GM11168 (cell line): ENCODE measurements around the gene EFNA5.
"Not testable (repeated sequence)": the region's sequence is repeated elsewhere in the genome, so short reads cannot be mapped to it uniquely, and the experiment has no call there.

ENCODE experiments used
- in situ Hi-C: fragments of 300-500 bp; cut with MboI; formaldehyde crosslinking; loops from one replicate; pipeline ENCODE4 v1.12.0; 2022; ENCODE audit warnings: low sequenced_read_pairs; ENCODE audit not compliant: unreplicated experiment

Gene EFNA5

DNA sequence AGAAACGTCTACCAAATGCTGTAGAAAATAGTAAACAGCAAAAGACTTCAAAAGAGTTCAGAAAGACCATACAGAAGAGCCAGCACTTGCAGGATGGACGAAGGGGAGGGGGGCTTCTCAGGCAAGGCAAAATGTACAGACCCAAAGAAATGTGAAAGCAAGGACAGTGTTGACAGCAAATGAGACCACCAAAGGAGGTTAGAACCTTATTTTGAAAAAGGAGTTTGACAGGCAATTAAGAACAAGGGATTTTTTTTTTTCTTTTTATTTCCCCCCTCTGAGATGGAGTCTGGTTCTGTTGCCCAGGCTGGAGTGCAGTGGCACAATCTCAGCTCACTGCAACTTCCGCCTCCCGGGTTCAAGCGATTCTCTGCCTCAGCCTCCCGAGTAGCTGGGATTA lies 223.2 kb downstream of the EFNA5 start:
- in situ Hi-C loops = no loop called here

DNA sequence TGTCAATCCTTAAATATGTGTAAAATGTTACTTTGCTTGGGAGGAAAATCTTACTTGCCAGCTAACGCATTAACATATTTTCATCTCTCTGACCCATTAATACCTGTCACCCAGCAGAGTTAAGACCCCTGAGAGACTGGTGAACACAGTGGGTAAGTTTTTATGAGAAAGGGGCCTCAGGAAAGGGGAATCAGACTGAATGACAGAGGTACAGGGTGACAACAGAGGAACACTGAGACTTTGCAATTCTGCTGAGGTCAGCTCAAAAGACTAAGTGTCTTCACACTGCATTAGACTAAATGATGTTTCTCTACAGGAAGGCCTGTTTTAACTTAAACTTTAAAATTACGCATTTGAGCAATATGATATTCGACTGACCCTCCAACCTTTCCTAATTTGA lies 223.8 kb downstream of the EFNA5 start:
- in situ Hi-C loops = no loop called here

DNA sequence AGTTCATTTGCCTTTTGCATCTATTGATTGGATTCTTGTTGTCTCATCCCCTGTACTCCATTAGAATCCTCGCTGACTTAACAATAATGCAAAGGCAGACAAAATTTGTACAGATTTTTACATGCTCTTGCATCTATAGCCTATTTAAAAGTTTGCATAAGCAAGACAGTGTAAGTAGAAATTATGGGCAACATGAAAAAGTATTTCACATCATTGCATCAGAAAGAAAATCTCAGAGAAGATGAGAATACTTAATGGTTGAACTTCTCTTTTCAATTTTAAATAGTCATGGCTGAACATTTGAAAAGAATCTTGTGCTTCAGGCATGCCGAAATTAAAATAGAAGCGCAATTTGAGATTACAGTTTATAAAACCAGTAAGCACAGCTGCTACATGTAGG lies 226.4 kb downstream of the EFNA5 start:
- in situ Hi-C loops = no loop called here

DNA sequence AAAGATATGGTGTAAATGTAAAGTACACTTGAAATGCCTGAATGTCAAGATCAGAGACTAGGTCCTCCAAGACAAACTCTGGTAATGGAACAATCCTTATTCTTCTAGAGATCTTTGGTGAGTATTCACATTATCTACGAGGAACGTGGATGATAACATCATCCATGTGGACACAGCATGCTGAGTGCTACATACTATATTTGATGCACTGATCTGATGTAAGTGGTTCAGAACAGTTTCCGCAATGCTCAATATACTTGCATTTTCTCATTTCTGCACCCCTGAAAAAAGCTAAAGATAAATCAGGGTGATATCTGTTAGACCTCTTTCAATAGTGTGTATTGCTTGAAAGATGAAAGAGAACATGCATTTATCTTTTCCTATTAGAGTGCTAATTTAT lies 226.8 kb downstream of the EFNA5 start:
- in situ Hi-C loops = no loop called here

DNA sequence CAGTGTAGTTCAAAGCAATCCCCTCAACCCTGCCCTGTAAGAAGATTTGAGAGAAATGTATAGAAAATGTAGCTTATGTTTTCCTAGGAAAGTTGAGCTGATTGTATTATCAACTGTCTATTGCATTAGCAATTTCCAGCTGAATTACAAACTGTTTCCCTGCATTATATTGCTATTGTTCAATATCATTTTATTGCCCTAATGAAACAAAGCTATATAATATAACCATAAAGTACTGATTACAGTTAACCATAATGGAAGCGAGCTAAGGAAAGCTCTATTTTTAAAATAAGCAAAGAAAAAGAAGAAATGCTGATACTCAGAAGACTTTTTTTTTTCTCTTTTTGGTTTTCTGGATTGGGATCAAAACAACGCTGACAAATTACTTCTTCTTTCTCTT lies 228.3 kb downstream of the EFNA5 start:
- in situ Hi-C loops = no loop called here

DNA sequence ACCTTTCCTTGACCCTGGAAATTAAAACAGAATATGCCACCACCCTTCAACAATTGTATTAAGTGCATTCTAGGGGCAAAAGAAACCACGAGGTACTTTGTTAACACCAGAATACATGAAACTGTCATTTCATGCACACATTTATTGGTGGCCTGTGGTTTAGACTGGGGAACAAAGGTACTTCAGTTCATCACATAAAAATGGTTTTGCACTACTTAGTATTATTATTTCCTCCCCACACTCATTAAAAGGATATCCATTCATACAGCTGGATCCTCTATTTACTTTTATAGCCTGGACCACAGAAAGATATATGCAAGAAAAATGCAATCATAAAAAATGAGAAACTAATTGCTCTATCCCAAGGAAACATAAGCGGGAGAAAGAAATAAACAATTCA lies 230.9 kb downstream of the EFNA5 start:
- in situ Hi-C loops = no loop called here

DNA sequence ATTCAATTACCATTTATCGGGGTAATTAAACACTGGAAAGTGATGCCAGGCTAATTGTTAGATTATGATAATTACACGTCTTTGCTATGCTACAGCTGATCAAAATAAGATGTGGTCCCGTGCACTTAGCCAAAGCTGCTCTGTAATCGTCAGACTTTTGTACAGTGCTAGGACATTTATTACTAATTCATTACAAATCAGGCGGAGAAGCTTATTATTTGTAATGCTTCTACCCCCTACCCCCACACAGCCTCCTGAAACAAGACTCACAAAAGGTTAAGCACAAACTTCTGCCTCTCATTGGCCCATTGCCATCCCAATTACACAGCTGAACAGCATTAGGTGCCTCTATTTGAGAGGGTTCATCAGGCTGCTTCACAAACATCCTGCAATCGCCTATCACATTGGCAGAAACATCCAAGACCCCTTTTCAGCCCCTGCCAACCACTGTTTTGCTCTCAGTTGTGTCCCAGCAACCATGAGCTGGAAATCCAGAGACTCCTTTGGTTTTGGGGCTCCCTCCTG lies 232.7 kb downstream of the EFNA5 start:
- in situ Hi-C loops = no loop called here

DNA sequence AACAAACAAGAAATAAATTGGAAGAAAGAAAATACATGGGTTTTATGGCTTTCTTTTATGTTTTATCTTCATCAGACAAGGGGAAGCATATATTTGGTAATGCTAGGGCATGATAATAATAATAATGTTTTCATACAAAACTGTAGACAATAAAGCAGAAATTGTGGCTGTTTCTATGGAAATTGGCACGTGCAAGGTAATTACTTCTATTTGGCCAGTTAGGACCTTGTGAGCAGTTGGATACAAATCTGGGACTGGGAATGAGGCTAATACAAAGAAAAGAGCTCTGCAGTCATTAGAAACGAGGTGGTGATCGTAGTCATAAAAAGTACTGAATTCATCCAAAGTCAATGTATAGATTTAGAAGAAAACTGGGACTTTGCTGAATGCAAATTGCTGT lies 233.6 kb downstream of the EFNA5 start:
- in situ Hi-C loops = no loop called here

DNA sequence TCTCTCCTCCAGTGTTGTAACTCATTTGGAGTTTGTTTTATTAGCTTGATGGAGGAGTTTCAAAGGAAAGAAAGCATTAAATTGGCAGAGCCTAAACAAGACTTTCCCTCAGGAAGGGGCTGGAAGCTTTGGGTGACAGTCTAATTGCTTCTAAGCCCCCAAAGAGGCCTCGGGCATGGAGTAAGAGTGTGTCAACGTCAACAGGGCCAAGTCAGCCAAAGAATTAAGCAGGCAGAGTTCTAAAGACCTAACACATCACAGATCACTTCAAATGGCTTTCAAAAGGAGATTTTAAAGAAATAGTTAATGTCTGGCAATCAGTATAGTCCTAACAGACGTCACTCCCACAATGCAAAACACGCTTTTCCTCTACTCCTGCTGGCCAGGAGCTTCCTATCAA lies 234.5 kb downstream of the EFNA5 start:
- in situ Hi-C loops = no loop called here

DNA sequence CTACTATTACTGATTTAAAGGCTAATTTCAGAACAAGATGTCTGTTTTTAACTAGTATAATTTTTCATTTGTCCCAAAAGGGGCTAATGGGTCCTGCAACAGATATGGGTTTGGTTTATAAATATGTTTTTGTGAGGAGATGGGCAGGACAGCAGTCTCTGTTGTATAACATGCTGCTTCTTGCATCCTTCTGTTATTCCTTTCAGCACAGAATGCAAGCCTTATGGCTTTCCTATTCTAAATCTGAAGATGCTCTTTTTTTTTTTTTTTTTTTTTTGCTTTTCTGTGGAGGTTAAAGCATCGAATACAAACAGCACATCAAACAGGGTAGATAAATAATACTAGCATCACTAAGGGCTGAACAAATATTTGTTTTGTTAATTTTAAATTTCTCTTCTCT lies 235.7 kb downstream of the EFNA5 start:
- in situ Hi-C loops = no loop called here

DNA sequence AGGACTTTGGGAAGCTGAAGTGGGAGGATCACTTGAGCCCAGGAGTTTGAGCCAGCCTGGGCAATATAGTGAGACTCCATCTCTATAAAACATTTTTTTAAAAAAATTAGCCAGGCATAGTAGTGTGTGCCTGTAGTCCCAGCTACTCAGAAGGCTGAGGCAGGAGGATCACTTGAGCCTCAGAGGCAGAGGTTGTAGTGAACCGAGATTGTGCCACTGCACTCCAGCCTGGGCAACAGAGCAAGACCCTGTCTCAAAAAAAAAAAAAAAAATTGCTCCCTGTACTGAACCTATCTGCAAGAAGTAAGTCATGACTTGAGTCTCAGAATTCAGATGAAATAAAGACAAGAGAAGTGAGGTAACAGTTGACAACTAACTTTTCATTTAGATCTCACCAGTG lies 237.1 kb downstream of the EFNA5 start:
- in situ Hi-C loops = not testable (repeated sequence)

DNA sequence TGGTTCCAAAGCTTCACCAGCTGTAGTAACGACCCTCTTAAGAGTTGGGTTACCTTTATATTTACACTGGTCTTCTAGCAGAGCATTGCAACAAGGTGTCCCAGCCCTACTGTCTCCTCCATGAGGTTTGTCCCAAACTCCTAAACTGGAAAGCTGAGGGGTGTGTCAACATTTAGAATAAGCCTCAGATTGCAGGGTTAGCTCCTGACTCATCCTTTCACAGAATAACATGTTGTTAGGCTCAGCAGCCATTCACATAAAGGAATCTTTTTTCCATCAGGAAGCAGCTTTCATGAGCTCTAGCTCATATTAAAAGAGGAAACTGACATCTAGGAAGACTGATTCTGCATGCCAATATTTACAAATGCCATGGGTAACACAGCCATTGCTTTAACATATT lies 238.7 kb downstream of the EFNA5 start:
- in situ Hi-C loops = no loop called here

DNA sequence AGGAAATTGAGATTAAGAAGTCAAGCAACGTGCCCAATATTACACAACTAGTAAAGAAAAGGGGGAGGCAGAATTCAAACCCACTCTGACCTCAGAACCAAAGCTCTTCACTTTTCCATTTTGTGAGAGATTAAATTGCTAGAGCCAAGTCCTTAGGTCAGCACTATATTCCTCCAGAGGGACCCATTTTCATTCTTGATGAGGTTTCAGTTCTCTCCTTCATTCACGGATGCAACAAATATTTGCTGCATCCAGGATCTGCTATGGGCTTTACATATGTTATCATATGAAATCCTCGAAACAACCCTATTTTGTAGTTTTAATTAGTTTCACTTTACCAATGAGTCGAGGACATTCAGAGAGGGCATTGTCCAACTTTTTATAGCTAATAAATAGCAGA lies 239.2 kb downstream of the EFNA5 start:
- in situ Hi-C loops = no loop called here

DNA sequence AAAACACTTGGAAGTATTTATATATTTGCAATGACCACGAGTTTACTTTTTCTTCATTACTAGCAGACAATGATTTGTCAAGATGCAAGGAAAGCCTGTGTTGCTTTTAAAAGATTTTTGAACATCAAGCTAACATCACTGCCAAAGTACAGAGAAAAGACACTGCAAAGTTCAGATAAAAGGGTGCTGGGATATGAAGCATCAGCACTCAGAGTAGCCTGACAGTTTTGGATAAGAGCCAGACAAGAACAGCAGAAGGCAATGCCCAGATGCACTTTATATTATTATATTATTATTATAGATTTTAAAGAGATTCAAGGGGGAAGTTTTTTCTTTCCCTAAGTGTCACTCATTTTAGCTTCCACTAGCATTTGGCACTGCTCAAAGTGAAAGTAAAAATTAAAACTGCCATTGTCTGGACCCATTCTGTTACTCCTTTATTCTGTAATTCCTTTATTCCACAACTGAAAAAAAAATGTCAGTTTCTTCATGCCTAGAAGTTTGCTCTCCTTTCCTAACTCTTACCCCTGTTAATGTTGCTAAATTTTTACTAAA lies 240.6 kb downstream of the EFNA5 start:
- in situ Hi-C loops = no loop called here

DNA sequence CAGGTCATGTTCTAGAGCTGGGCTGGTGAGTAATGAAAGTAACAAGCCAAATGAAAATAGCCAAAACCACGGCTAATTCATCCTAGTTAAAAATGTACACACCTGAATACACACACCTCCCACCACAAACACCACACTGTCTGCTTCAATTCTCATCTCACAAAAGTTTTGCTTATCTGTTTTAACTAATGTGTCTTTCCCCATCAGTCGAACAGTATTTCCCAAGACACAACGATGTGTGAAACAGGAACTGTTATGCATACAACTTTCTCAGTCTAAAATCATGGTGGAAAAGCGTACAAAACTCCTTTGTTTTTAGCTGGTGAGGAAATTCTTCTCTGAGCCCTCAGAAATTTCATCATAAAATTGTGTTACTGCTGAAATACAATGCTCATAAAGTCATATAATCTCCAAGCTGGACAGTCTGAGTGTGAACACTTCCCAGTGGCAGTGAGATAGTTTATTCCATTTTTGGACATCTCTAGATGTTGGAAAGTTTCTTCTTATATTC lies 242.4 kb downstream of the EFNA5 start:
- in situ Hi-C loops = no loop called here

DNA sequence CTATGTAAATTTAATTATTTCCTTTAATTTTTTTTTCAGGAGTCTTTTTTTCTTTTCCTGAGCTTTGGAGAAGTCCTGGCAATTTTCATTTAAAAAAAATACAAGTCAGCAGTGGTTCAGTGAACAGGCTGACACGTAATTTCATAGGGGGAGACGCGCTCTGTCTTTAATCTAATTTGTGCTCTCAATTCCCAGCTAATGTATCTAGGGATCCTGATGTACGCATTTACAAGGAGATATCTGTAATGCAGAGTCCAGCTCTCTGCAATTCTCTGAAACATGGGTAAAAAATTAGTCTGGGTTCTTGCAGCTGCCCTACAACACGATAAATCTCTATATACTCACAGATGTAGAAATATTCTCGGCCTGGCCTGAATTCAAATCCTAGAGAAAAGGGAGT lies 243.9 kb downstream of the EFNA5 start:
- in situ Hi-C loops = no loop called here

DNA sequence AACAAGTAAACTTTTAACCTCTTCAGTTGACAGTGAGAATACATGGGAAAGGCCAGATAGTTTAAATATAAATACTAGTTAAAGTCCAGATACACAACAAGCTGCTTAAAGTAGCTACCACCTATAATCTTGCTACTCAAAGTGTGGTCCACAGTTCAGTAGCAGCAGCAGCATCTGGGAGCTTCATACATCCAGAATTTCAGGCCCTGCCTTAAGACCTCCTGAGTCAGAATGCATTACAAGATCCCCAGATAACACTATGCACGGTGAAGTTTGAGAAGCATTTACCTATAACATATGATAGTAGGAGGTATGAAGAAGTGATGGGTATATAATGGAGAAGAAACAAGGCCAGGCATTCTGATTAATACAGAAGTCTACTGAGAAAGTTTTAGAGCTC lies 244.5 kb downstream of the EFNA5 start:
- in situ Hi-C loops = no loop called here

DNA sequence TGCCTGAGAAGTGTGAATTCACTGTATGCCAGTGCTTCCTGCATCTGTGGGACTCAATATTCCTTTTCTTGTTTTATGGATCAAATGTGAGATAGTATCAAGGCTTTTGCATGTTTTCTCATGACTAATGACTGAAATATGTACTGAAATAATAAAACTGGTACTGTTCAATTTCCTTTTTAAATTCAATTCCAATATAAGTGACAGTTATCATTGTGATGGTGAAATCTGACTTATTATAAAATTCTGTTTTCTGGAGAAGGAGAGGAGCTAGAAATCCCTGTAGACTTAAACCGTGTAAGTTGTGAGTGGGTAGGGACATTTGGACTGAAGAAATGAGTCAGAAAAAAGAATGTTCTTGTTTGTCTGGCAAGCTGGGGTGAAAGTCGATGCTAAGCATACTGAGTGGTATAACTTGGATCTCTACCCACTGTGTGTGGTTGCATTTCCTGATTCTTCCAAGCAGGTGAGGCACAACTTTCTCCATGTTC lies 245.2 kb downstream of the EFNA5 start:
- in situ Hi-C loops = no loop called here

DNA sequence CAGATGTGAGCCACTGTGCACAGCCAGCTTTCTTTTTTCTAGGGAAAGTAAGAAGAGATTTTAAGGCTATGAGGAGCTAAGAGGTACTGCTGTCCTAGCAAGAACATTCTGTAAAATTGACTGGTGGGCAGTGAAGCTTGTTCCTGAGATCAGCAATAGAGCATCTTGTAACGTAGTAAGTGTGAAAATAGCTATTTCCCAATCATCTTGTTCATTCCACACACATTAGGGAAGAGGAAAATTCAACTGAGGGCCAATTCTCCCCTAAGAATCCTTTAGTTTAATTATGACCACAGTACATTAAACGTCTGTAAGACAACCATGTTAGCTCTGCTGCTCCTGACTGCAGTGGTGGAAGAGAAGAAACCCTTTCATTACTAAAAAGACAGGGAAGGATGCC lies 246.2 kb downstream of the EFNA5 start:
- in situ Hi-C loops = no loop called here

DNA sequence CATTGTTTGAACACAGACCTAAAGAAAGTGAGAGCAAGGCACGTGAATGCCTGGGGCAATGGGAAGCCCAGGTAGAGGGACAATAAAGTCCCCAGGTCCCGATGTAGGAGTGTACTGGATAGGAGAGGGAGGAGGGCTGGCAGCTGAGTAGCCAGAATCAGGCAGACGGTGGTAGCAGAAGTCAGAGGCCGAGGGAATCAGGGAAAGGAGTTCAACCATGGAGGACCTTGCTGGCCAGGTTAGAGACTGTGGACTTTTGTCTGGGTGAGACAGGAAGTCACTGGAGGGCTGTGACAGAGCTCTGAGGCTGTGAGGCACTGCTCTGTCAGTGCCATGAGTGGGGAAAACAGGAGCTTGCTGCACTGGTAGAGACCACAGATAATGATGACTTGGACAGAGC lies 248.2 kb downstream of the EFNA5 start:
- in situ Hi-C loops = no loop called here

DNA sequence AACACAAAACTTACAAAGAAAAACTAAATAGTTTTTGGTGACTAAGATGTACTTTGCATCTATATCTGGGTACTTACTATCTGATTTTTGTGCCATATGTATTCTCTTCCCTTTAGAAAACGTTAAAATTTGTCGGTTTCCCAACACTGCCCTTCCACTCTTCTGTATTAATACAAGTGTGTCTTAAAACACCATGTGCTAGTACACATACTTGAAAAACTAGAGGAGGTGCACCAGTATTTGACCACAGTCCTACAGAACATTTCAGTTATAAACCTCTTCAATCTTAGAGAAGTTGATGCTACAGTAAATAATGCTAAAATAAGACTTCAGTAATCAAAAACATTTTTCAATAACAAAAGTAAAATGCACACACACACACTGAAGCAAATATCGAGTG lies 251.2 kb downstream of the EFNA5 start:
- in situ Hi-C loops = no loop called here

DNA sequence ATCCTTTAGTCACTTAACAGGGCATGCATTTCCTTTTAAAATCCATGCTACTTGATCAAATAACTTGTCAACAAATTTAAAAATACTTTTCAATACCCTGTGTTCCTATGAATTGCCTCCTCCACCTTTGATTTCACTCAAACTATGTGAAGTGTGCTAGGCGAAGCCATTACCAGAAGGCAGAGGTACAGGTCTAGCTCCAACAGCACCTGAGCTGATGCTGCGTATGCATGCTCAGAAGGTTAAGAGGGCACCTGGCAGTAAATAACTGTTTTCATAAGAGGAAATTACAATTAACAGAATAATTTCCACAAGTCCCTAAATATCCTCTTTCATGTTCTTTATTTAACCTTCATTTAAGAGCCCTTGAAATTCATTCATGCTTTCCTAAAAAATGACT lies 251.8 kb downstream of the EFNA5 start:
- in situ Hi-C loops = no loop called here
